Spleen (tissue), 11 donors: ENCODE results near the gene MAPK8IP3. TPM values are rescaled to one million over a fixed set of nuclear protein-coding genes. Genes with fewer than 3 reads are reported as not detected.

Source experiments
- DNase-seq: peaks from one replicate; pipeline ENCODE4 v3.0.0-alpha.2; 2020
- H3K27ac ChIP-seq, 8 donors: fragments of 200-600 bp; sonication (generic) in 7 of 8; 1 replicate in 4 of 8; 2 replicates in 4 of 8; pipeline versions ENCODE4 v1.5.0 to v1.8.0; 2016 to 2021; ENCODE audit warnings: inconsistent platforms in 4 of 8, mild to moderate bottlenecking in 4 of 8, moderate library complexity in 1 of 8
- H3K27me3 ChIP-seq, 7 donors: fragments of 200-600 bp; sonication (generic) in 6 of 7; replicated peaks in 1 of 7; 1 replicate in 4 of 7; 2 replicates in 3 of 7; pipeline versions ENCODE4 v1.5.0 to v1.8.0; 2016 to 2021; ENCODE audit warnings: inconsistent platforms in 3 of 7, mild to moderate bottlenecking in 1 of 7
- H3K36me3 ChIP-seq, 6 donors: fragments of 200-600 bp; sonication (generic) in 5 of 6; 1 replicate in 4 of 6; 2 replicates in 2 of 6; pipeline versions ENCODE4 v1.5.0 to v1.8.0; 2016 to 2021; ENCODE audit warnings: inconsistent platforms in 2 of 6
- H3K4me1 ChIP-seq, 6 donors: fragments of 200-600 bp; sonication (generic) in 5 of 6; 1 replicate in 3 of 6; 2 replicates in 3 of 6; pipeline versions ENCODE4 v1.5.0 to v1.8.0; 2016 to 2021; ENCODE audit warnings: inconsistent platforms in 3 of 6
- H3K4me3 ChIP-seq, 8 donors: fragments of 200-600 bp; sonication (generic) in 7 of 8; 1 replicate in 4 of 8; 2 replicates in 4 of 8; pipeline versions ENCODE4 v1.5.0 to v1.8.0; 2016 to 2021; ENCODE audit warnings: inconsistent platforms in 4 of 8, mild to moderate bottlenecking in 4 of 8, moderate library complexity in 2 of 8
- H3K9me3 ChIP-seq, 8 donors: fragments of 200-600 bp; sonication (generic) in 7 of 8; 1 replicate in 4 of 8; 2 replicates in 4 of 8; pipeline versions ENCODE4 v1.5.0 to v1.8.0; 2016 to 2021; ENCODE audit warnings: inconsistent platforms in 4 of 8
- CTCF ChIP-seq, 11 experiments: fragments of 200-600 bp in 7 of 11; fragments of 450-650 bp in 4 of 11; sonication (generic) in 4 of 11; IDR thresholded peaks in 8 of 11; conservative IDR thresholded peaks in 3 of 11; 1 replicate in 7 of 11; 2 replicates in 4 of 11; pipeline versions ENCODE4 v1.4.0 to v1.8.0; 2016 to 2021; ENCODE audit warnings: antibody characterized with exemption in 11 of 11, inconsistent platforms in 4 of 11, mild to moderate bottlenecking in 1 of 11
- POLR2A ChIP-seq, 3 donors: fragments of 450-650 bp; IDR thresholded peaks; one replicate each; pipeline ENCODE4 v1.5.1; 2017; ENCODE audit warnings: antibody characterized with exemption in 3 of 3, mild to moderate bottlenecking in 1 of 3
- POLR2AphosphoS5 ChIP-seq, 3 donors: sonication (generic); formaldehyde crosslinking; IDR thresholded peaks; one replicate each; pipeline ENCODE4 v1.5.1; 2017; ENCODE audit warnings: antibody characterized with exemption in 3 of 3
- WGBS, 5 donors: extraction: QIAGEN DNeasy Blood & Tissue Kit in 3 of 5; methylation state at CpG; one replicate each; pipeline versions ENCODE4 v1.1.5 to v1.1.7; 2013 to 2018; 5-methylcytosine and 5-hydroxymethylcytosine counted together
- intact Hi-C: fragments of 100-400 bp; cut with DNase I; formaldehyde crosslinking; loops from one replicate; pipeline ENCODE4 v1.15.0; 2023; ENCODE audit warnings: low total_unique reads
- polyA plus RNA-seq, 3 donors: library from polyadenylated mRNA; stranded (reverse); fragments of 200-250 nt; gene quantifications; one replicate each; pipeline ENCODE4 v1.2.1, GENCODE V29; 2013
- total RNA-seq, 7 donors: library from RNA; depleted of rRNA in 3 of 7; stranded (reverse); fragments of >200 nt in 3 of 7; fragmentation: NEBNext Ultra II Directional in 4 of 7; extraction: Animal tissue kit (Norgen Biotek cat#: 25700) in 4 of 7; gene quantifications; one replicate each; pipeline versions ENCODE4 v1.1.0 to v1.2.1, GENCODE V29; 2016 to 2021
- donor health status: healthy with polysubstance abuse.
- donor health status: DM: no; HTN: no; CAD: no; lungs with moderate emphysema.
- donor health status: DM: no; HTN: no; CAD: no.
- donor health status: Bipolar disorder and iron deficiency.
- donor health status: healthy.
- donor health status: DM: no; HTN: no; CAD: no.
- donor health status: DM: yes; HTN: yes; CAD: no.

MAPK8IP3 gene
- total and polyA plus RNA-seq, 10 donors = 27.2 to 134 (median 114) TPM

- Histone ChIP-seq H3K4me3 (no peak overlapping the region), H3K36me3 (peaks cover 5 to 100% (median 88%) of the 10 kb centered on the region in 6 donors), H3K4me1 (peaks cover 0 to 8% (median 2%) of the 10 kb centered on the region in 6 donors), H3K27ac (no peak overlapping the region), H3K27me3 (no peaks in the 10 kb centered on the region), H3K9me3 (no peaks in the 10 kb centered on the region)
- TF ChIP-seq CTCF (IDR thresholded peaks at IDR 0.05 in 8 of 11, conservative IDR thresholded peaks at IDR 0.05 in 3 of 11) = no peak
- no peak for TF ChIP-seq POLR2AphosphoS5 (IDR thresholded peaks at IDR 0.05)
- no peak for TF ChIP-seq POLR2A (IDR thresholded peaks at IDR 0.05)
- DNase-seq = no peak
- intact Hi-C loops = no loop called here
- 82 to 92% (median 84%) methylated on average over 5 of the region's 5 CpGs for WGBS, 5 donors
Observed at GRCh38 chr16:1659031-1659430, 47.0 kb upstream of the MAPK8IP3 start.

GRCh38 chr16:1661826-1662225 lies 44.2 kb upstream of the MAPK8IP3 start:
- WGBS, 5 donors = 88 to 97% (median 93%) methylated on average over 2 of the region's 2 CpGs
- Histone ChIP-seq H3K4me1 (no peaks in the 10 kb centered on the region), H3K4me3 (no peak overlapping the region), H3K9me3 (no peaks in the 10 kb centered on the region), H3K27me3 (no peaks in the 10 kb centered on the region), H3K27ac (no peak overlapping the region), H3K36me3 (peaks cover 0 to 100% (median 89%) of the 10 kb centered on the region in 6 donors)
- TF ChIP-seq POLR2AphosphoS5 (IDR thresholded peaks at IDR 0.05) (no peak), POLR2A (IDR thresholded peaks at IDR 0.05) (no peak), CTCF (IDR thresholded peaks at IDR 0.05 in 8 of 11, conservative IDR thresholded peaks at IDR 0.05 in 3 of 11) (no peak)
- intact Hi-C loops = no loop called here
- DNase-seq = no peak

GRCh38 chr16:1662543-1662942 lies 43.5 kb upstream of the MAPK8IP3 start:
- WGBS, 5 donors = 94 to 96% (median 95%) methylated on average over 20 of the region's 20 CpGs
- peak in 1 of 3 donors; percentile 27 for TF ChIP-seq POLR2AphosphoS5 (IDR thresholded peaks at IDR 0.05)
- no peak for TF ChIP-seq CTCF (IDR thresholded peaks at IDR 0.05 in 8 of 11, conservative IDR thresholded peaks at IDR 0.05 in 3 of 11)
- TF ChIP-seq POLR2A (IDR thresholded peaks at IDR 0.05) = no peak
- intact Hi-C loops = no loop called here
- Histone ChIP-seq H3K9me3 (no peaks in the 10 kb centered on the region), H3K4me3 (no peak overlapping the region), H3K27ac (no peak overlapping the region), H3K36me3 (peaks cover 0 to 100% (median 89%) of the 10 kb centered on the region in 6 donors), H3K27me3 (no peaks in the 10 kb centered on the region), H3K4me1 (no peaks in the 10 kb centered on the region)
- DNase-seq = no peak

GRCh38 chr16:1665829-1666228 lies 40.2 kb upstream of the MAPK8IP3 start:
- no peaks in the 10 kb centered on the region for H3K9me3 ChIP-seq
- intact Hi-C loops = no loop called here
- H3K27me3 ChIP-seq = no peaks in the 10 kb centered on the region
- peak in 1 of 3 donors; percentile 22 for TF ChIP-seq POLR2AphosphoS5 (IDR thresholded peaks at IDR 0.05)
- no peak for TF ChIP-seq POLR2A (IDR thresholded peaks at IDR 0.05)
- TF ChIP-seq CTCF (IDR thresholded peaks at IDR 0.05 in 8 of 11, conservative IDR thresholded peaks at IDR 0.05 in 3 of 11) = no peak
- H3K4me1 ChIP-seq = no peaks in the 10 kb centered on the region
- DNase-seq = no peak
- H3K27ac ChIP-seq = no peak overlapping the region
- peaks cover 2 to 100% (median 92%) of the 10 kb centered on the region in 6 donors for H3K36me3 ChIP-seq
- H3K4me3 ChIP-seq = no peak overlapping the region
- 88 to 94% (median 92%) methylated on average over 7 to 15 of the region's 15 CpGs for WGBS, 5 donors
